ENCODE data around the gene TANGO6.
"Not testable (repeated sequence)": the region's sequence is repeated elsewhere in the genome, so short reads cannot be mapped to it uniquely, and the experiment has no call there.

The TANGO6 gene

DNA sequence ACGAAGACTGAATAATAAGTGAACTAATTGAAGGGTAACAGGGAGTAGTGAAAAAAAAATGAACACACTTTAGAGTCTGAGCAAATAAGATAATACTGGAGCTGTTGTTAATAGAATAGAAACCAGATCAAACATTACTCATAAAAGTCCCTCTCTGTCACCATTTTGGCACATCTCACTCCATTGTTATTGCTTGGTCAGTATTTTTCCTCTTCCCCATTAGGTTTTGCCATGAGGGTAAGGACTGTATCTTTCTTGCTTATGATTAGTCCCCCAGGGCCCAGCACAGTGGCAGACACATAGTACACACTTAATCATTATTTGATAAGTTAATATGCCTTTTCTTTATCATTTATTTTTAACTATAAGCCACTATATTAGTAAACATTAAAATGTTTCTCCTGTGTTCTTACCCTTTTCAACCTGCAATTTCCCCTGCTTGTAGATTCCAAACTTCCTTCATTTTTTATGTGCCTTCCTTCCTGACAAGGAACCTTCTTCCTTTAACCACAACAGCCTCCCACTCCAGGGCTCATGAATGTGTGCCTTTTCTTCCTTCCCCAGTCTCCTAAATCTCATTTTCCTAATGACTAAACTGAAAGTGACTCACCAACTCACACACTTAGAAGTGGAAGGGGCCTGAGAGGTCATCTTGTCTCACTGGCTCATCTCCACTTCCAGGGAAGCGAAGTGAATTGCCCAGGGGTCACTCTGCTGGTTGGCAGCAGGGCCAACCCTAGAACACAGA lies 173.9 kb downstream of the TANGO6 start:
- DNase-seq = no peak

DNA sequence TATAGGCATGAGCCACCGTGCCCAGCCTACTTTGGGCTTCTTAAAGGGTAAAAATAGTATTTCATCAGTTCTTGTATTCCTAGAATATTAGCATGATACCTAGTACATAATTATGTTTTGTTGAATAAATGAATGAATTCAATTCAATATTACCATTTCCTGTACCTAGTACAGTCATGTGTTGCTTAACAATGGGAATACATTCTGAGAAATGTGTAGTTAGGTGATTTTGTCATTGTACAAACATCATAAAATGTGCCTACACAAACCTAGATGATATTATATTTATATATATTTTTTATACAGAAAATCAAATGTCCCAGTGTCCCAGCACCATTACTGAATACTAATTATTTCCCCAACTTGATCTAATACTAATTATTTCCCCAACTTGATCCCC lies 176.5 kb downstream of the TANGO6 start:
- no peak for DNase-seq

DNA sequence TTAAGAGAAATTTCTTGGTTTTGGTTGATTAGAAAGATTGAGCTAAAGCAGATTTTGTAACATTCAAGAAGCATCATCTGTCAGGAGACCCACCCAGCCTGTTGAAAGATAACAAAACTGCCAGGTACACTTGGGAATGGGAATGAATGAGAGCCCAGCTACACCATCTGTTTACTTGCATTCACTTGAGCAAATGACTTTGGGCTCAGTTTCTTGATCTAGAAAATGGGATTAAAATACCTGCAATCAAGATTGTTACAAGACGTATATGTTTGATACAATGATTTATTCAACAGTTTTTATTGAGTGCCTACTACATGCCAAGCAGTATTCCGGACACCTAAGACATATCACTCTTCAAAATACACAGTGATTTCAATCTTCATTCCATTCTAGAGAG lies 185.8 kb downstream of the TANGO6 start:
- no peak for DNase-seq

DNA sequence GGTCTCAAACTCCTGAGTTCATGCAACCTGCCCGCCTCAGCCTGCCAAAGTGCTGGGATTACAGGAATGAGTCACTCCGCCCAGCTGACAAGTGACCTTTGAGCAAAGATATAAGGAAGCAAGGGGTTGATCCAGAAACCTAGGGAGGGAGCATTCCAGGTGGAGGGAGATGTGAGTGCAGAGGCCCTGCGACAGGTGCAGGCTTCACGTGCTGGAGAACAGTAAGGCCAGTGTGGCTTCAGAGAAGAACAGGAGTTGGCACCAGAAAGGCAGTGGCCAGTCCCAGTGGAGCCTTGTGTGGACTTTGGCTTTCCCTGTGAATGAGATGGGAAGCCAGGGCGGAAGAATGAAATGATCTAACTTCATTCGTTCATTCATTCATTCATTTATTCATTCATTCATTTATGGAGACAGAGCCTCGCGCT lies 188.6 kb downstream of the TANGO6 start:
- DNase-seq = no peak

DNA sequence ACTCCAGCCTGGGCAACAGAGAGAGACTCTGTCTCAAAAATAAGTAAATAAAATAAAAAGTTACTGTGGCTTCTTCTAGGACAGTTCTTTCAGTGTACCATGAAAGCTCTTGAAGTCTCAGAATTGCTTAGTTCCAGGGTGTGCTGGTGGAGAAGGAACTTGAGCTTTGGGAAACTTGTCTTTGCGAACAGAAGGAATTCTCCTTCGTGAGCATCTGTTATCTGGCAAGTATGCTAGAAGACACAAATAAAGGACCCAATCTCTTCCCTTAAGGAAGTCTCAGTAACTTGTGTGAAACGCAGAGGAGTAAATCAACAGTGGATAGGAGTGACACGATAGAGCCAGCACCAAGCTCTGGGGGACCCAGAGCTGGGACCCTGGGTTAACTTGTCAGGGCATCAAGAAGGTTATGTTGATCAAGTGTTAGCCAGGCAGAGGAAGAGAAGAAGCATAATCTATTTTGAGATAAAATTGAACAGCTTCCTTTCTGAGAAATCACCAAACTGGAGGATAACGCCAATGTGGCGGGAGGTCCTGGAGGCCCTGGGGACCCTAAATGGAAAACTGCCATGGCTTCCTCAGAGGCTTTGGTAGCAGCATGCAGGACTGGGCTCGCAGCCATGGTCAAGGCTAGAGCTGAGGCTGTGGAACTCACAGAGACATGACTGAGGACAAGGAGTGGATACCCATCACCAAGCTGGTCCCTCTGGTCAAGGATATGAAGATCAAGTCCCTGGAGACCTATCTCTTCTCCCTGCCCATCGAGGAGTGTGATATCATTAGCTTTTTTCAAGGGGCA lies 190.0 kb downstream of the TANGO6 start:
- no peak for DNase-seq

DNA sequence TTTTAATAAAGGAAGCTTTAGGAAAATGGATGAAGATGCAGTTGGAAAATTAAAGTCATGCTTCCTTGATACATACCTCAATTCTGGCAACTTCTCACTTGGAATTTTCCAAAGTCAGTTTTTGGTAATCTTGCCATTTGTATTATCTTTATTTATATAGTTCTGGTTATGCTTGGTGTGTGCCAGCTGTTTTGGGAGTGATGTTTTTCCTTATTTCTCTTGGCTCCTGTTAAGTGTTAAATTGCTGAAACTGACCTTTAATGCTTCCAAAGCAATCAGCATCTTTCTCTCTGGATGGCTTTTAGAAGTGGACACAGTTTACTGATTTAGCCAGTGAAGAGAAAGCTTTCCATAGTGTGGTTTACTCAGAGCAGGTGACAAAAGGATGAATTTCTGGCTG lies 192.0 kb downstream of the TANGO6 start:
- DNase-seq = no peak

DNA sequence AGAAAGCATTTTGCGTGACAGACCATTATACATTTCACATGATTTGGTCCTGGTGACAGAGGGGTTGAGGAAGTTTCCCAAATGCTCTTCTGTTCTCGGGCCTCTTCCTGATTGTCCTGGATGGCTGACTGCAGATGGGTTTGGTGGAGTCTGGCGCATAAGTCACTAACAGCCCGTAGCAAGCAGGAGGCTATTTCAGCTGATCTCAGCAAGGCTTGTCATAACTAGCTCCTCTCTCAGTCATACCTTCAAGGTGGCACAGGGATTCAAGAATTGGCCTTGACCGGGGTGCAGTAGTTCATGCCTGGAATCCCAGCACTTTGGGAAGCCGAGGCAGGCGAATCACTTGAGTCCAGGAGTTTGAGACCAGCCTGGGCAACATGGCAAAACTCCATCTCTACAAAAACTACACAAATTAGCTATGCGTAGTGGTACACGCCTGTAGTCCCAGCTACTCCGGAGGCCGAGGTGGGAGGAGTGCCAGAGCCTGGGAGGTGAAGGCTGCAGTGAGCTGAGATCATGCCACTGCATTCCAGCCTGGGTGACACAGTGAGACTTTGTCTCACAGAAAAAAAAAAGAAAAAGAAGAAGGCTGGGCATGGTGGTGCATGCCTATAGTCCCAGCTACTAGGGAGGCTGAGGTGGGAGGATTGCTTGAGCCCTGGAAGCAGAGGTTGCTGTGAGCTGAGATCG lies 193.2 kb downstream of the TANGO6 start:
- DNase-seq = no peak

DNA sequence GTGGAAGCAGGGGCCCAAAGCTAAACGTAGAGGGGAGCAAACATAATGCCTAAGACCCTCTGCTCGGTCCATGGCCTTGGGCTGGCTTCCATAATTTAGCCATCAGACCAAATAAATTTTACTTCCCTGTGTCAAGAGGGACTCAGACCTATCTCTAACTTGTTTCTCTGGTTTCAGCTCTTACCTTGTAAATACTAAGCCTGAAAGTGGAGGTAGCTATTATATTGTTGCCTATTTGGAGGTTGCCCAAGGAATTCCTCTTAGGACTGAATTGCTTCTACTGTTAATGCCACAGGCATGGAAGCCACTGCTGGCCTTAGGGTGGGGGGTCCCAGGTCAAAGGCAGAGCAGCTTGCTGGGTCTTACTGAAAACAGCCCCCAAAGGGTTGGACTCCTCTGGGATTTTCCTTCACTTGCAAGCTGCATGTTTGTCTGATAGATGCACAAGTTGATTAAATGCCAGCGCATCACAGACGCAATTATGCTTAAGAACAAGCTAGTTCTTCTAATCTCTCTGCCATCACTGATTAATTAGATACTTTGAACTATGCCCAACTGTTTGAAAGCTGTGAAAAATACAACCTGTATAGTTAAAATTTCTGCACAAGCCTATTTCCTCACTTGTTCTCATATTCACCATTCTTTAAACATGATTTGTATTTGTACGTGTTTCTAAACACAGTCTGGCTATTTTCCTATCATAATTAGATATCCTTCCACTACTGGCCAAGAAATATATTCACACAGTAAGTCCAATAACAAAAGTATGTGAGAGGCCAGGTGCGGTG lies 194.2 kb downstream of the TANGO6 start:
- DNase-seq = no peak

DNA sequence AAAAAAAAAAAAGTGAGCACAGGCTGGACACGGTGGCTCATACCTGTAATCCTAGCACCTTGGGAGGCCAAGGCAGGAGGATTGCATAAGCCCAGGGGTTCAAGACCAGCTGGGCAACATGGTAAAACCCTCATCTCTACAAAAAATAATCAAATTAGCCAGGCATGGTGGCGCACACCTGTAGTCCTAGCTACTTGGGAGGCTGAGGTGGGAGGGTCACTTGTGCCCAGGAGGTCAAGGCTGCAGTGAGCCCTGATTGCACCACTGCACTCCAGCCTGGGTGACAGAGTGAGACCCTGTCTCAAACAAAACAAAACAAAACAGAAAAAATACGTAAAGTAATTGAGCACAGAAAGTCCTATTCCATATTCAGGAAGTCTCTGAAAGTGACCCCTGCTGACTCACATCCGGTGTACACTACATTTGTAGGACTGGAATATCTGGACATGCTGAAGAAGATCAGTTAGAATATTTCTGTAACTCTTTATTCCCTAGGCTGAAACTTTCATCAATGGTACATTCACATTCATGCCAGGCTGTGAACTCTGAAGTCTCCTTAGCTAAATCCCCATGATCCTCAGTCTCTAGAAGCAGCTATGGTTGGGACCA lies 196.1 kb downstream of the TANGO6 start:
- no peak for DNase-seq

DNA sequence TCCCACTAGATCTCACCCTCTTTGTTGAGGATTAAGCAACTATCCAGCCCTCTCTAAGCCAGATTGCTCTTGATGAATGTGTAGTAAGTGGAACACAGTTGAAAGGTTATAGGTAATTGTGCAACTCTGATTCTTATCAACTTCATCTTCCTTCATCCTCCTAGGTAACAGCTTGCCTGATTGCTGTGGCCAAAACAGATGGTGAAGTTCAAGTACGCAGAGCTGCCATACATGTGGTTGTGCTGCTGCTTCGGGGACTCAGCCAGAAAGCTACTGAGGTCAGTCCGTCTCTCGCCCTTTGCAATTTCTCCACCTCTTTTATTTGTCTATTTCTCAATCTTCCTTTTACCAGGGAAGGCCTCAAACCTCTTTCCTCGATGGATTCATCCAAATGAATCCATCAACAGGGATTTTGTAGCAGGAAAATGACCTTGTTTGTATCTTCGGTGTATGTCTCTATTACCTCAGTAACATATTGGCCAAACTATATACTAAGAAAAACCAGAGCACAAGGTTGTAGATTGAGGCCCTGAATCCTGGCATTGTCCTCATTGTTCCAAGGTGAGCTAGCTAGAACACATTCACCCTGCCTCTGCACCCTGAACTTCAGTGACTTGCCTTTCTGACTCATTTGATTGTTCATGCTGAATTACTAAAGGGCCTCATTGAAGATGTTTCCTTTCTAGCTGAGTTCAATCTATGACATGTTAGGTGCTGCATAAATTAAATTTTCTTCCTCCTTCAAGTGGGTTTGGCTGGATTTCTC lies 197.0 kb downstream of the TANGO6 start:
- no peak for DNase-seq

DNA sequence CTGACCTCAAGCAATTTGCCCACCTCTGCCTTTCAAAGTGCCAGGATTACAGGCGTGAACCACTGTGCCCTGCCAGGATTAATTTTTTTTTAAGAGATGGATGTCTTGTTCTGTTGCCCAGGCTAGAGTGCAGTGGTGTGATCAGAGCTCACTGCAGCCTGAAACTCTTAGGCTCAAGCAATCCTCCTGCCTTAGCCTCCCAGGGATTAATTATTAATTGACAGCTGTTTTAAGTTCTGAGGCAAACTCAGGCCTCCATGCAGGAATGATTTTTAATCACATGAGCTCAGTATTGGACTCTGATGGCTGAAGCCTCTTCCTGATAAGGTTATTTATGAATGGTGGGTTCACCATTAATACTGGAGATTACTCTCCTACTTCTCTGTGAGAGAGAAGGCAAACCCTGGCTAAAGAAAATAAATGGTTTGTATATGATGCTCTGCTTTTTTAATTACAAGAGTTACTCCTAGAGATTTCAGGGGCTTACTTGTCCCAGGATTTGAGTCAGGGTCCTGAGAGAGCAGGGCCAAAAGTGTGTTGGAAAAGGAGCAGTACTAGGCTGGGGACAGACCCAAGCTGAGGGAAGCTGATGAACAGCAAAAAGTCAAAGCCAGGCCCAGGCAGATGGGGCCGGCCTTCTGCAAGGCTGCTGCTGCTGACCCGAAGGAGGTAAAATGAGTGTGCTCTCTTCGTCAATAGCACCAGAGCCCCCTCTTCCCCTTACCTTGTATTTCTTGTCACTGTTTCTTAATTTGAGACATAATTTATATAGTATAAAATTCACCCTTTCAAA lies 205.2 kb downstream of the TANGO6 start:
- no peak for DNase-seq

DNA sequence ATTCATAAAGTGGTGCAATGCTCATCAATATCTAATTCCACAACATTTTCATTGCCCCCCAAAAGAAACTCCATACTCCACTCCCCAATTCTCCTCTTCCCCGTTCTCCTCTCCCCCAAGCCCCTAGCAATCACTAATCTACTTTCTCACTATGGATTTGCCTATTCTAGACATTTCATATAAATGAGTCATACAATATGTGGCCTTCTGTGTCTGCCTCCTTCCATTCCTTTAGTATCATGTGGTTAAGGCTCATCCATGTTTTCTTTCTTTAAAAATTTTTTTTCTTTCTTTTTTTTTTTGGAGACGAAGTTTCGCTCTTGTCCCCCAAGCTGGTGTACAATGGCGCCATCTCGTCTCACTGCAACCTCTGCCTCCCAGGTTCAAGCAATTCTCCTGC lies 205.8 kb downstream of the TANGO6 start:
- no peak for DNase-seq

DNA sequence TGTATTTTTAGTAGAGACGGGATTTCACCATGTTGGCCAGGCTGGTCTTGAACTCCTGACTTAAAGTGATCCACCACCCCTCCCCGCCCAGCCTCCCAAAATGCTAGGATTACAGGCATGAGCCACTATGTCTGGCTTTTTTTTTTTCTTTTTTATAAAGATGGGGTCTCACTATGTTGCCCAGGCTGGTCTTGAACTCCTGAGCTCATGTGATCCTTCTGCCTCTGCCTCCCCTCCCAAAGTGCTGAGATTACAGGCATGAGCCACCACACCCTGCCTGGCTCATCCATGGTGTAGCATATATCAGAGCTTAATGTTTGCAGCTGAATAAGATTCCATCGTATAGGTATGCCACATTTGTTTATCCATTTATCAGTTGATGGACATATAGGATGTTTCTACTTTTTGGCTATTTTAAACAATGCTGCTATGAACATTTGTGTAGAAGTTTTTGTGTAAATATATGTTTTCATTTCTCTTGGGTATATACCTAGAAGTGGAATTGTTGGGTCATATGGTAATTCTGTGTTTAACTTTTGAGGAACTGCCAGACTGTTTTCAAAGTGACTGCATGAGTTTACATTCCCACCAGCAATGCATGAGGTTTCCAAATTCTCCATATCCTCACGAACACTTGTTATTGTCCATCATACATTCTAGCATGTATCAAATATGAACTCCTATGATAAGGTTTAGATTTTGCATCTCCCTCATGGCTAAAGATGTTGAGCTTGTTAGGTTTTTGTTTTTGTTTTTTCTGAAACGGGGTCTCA lies 206.5 kb downstream of the TANGO6 start:
- no peak for DNase-seq

DNA sequence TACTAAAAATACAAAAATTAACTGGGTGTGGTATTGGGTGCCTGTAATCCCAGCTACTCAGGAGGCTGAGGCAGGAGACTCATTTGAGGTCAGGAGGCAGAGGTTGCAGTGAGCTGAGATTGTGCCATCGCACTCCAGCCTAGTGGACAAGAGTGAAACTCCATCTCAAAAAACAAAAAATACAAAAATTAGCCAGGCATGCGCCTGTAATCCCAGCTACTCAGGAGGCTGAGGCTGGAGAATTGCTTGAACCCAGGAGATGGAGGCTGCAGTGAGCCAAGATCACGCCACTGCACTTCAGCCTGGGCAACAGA lies 208.1 kb downstream of the TANGO6 start:
- DNase-seq = not testable (repeated sequence)

DNA sequence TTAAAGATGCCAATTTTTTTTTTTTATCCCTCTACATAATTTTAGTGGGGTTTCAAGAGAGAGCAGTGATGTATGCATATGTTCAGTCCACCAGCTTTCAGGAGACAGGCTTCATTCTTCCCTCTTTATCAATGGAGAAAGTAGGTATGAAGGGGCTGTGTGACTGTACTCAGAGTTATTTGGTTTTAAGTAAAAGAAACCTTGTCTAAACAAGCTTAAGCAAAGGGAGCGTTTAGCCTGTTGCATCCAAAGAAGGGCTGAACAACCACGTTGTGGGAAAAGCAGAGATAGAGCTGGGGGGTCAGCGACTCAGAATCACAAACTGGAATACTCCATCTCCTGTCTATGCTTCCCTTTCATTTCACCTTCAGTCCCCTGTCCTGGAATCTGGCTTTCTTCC lies 211.7 kb downstream of the TANGO6 start:
- DNase-seq = no peak

DNA sequence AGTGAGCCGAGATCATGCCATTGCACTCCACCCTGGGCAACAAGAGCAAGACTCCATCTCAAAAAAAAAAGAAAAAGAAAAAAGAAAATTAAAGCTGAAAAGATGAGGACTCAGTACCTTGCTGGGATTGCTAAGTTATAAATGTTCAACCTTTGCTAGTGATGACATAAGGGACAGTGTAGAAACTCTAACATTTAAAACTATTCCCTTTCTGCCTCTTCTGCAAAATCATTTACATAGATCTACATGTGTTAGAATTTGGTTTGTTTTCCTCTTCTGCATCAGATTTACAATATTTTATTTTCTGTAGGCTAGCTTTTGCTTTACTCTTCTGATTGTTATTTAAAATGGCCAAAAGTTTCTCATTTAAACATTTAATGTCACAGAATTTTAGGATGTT lies 212.6 kb downstream of the TANGO6 start:
- DNase-seq = no peak

DNA sequence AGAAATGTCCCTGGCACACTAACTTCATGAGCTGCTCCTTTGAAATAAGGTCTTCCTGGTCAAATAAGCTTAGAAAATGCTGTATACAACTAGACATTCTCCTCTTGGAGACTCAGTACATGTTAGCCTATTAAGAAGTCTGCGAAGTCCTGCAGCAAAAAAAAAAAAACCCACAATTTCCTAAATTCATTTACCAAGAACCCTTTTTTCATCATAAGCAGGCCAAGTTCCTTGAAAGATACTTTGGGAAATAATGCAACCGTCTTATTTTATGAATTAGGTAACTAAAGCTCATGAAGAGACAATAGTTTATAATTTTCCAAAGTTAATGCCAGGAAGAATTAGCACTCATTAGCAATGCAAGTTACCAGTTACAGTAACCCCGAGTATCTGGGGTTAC lies 213.1 kb downstream of the TANGO6 start:
- DNase-seq = no peak

DNA sequence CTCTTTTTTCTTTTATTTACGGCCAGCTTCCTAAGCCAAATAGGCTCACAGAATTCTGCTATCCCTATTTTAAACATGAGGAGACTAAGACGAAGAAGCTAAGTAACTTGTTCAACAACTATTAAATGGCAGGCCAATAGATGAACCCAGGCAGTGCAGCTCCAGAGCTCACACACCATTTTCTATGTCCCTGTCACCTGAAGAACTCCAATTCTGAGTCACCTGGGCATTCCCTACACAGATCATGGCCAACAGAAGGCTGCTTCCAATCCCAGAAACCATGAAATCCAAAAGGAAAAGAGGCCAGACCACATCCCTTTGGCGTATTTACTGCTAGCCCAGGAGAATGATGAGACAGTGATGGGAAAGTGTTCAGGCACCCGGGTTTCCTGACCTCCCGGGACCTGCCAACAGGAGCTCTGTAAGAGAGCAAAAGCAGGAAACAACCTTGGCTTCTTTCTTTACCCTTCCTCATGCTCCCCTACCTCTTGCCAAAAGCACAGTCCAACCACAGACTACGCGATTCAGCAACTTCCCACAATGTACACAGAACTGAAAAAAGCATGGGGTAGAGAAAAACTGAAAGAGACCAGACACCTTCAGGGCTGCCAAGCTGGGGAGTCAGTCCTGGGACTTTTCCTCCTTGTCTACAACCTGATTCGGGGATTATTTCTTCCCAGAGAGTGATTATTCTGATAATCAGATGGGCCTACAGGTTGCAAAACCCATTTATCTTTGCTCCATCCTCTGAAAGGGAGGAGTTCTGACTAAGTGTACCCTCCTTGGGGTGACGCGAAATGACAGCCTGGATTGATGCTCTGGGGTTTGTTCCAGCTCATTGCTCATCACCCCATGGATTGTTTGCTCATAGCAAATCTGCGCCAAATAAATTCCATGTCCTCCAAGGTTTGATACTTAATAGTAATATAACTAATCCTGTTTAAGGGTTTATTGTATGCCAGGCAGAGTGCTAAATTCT lies 214.4 kb downstream of the TANGO6 start:
- no peak for DNase-seq

DNA sequence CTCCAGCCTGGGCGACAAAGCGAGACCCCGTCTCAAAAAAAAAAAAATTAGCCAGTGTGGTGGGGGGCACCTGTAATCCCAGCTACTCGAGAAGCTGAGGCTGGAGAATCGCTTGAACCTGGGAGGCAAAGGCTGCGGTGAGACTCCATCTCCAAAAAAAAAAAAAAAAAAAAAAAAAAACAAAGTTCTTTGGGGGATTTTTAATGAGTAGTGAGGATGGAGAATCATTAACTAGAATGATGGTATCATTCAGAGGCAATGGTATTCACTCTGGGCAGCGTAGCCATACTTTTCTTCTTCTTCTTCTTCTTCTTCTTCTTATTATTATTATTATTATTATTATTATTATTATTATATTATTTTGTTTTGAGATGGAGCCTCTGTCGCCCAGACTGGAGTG lies 220.2 kb downstream of the TANGO6 start:
- DNase-seq = not testable (repeated sequence)

Measured in CD4-positive, alpha-beta T cell treated with Interleukin-17A for 1 hour (primary cell).